ENCODE measurements around the gene ISM2.
"Not testable (repeated sequence)": the region's sequence is repeated elsewhere in the genome, so short reads cannot be mapped to it uniquely, and the experiment has no call there.

ISM2 gene

GRCh38 chr14:77542421-77543239 lies 44.0 kb upstream of the ISM2 start:
- DNase-seq (ENCODE audit: low read depth) = no peak
- no peak overlapping the region for H3K4me3 ChIP-seq (ENCODE audit: low read depth, low read length)
- no peak for TF ChIP-seq CTCF (IDR thresholded peaks at IDR 0.05; ENCODE audit: insufficient read depth, low read depth, low read length, missing control alignments)

- no peak for TF ChIP-seq CTCF (IDR thresholded peaks at IDR 0.05; ENCODE audit: insufficient read depth, low read depth, low read length, missing control alignments)
- no peak for DNase-seq (ENCODE audit: low read depth)
- no peak overlapping the region for H3K4me3 ChIP-seq (ENCODE audit: low read depth, low read length)
These were observed 43.3 kb upstream of the ISM2 start for GRCh38 chr14:77541905-77542304.

- not testable (repeated sequence) for H3K4me3 ChIP-seq (ENCODE audit: low read depth, low read length); DNase-seq (ENCODE audit: low read depth)
These were observed 38.3 kb upstream of the ISM2 start for GRCh38 chr14:77536951-77537350.

- no peak overlapping the region for H3K4me3 ChIP-seq (ENCODE audit: low read depth, low read length)
- no peak for TF ChIP-seq CTCF (IDR thresholded peaks at IDR 0.05; ENCODE audit: insufficient read depth, low read depth, low read length, missing control alignments)
- DNase-seq (ENCODE audit: low read depth) = no peak
These were observed 32.5 kb upstream of the ISM2 start for GRCh38 chr14:77531071-77531470.

- DNase-seq (ENCODE audit: low read depth) = no peak
- no peak for TF ChIP-seq CTCF (IDR thresholded peaks at IDR 0.05; ENCODE audit: insufficient read depth, low read depth, low read length, missing control alignments)
- no peak overlapping the region for H3K4me3 ChIP-seq (ENCODE audit: low read depth, low read length)
These were observed 31.3 kb upstream of the ISM2 start for GRCh38 chr14:77529963-77530362.

- H3K4me3 ChIP-seq (ENCODE audit: low read depth, low read length) = no peak overlapping the region
- no peak for TF ChIP-seq CTCF (IDR thresholded peaks at IDR 0.05; ENCODE audit: insufficient read depth, low read depth, low read length, missing control alignments)
- DNase-seq (ENCODE audit: low read depth) = no peak
These were observed 30.6 kb upstream of the ISM2 start for GRCh38 chr14:77529213-77529612.

- DNase-seq (ENCODE audit: low read depth); H3K4me3 ChIP-seq (ENCODE audit: low read depth, low read length): not testable (repeated sequence)
These were observed 30.1 kb upstream of the ISM2 start for GRCh38 chr14:77528701-77529100.

GRCh38 chr14:77526266-77526665 lies 27.6 kb upstream of the ISM2 start:
- no peak overlapping the region for H3K4me3 ChIP-seq (ENCODE audit: low read depth, low read length)
- no peak for DNase-seq (ENCODE audit: low read depth)
- no peak for TF ChIP-seq CTCF (IDR thresholded peaks at IDR 0.05; ENCODE audit: insufficient read depth, low read depth, low read length, missing control alignments)
